Medulla oblongata (tissue), 1 donor: ENCODE measurements around the gene MTERF4.

Experiments
- DNase-seq: peaks from one replicate; pipeline ENCODE4 v3.0.0-alpha.2; 2015; ENCODE audit errors: extremely low spot score

The MTERF4 gene

DNA sequence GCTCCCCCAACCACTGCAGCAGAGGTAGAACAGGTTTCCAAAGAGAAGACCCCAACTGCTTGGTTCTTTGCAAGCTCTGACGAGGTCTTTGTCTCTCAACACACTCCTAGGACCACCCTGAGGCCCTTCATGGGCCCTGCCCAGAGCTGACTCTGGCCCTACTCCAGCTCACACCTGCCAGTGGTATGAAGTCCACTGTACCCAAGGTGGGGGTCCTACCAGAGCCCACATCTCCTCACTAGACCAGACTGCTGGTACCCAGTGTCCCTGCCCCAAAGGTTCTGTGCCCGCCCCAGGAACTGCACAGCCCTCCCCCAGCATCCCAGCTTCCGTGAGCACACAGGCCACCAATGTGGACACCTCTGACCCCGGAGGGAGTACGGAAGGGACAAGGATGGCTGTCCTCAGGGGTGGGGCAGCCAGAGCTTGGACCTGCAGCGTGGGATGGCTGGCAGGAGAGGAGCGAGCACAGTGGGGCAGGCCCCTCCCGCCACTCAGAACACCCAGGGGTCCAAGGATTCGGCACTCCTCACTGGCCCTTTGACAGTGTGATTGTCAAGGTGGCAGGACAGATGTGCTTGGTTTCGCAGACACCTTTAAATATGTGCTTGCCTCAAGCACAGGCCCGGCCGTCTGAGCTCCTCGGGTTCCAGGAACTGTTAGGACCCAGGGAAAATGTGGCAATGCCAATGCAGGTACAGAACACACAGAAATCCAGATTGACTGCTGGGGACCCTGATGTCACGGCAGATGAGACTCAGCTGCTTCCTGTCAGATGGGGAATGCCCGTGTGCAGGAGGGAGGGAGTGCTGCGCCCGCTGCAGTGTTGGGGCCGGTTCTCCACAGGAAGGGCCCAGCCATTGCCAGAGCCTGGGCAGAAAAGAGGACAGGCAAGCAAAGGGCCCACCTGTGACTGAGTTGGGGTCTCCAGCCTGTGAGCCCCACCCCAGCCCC lies 51.2 kb downstream of the MTERF4 start:
- DNase-seq = no peak

- no peak for DNase-seq
Observed at GRCh38 chr2:241049739-241050623, 52.1 kb downstream of the MTERF4 start.

DNA sequence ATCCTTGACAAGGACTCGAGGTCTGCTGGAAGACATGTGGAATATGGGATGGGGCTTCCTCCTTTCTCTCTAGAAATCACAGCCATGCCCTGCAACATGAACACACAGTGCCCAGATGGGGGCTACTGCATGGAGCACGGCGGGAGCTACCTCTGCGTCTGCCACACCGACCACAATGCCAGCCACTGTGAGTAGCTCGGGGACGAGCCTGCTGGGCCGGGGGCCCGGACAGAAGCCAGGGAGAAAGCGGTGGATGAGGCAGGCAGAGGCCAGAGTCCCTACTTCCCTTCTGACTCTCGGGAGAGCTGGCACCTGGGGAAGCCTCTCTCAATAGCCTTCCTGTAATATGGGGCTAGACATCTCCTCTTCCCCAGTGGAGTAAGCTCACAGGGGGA lies 53.1 kb downstream of the MTERF4 start:
- no peak for DNase-seq

GRCh38 chr2:241048149-241048948 lies 53.7 kb downstream of the MTERF4 start:
- DNase-seq = no peak

- DNase-seq = no peak
Observed at GRCh38 chr2:241047253-241048010, 54.7 kb downstream of the MTERF4 start.
